Spleen (tissue), 11 donors: Measurements from ENCODE around the gene PITPNM1. TPM values are rescaled to one million over a fixed set of nuclear protein-coding genes. Genes with fewer than 3 reads are reported as not detected.
"Not testable (repeated sequence)": the region's sequence is repeated elsewhere in the genome, so short reads cannot be mapped to it uniquely, and the experiment has no call there.

Experiments used
- DNase-seq: peaks from one replicate; pipeline ENCODE4 v3.0.0-alpha.2; 2020
- H3K27ac ChIP-seq, 8 donors: fragments of 200-600 bp; sonication (generic) in 7 of 8; 1 replicate in 4 of 8; 2 replicates in 4 of 8; pipeline versions ENCODE4 v1.5.0 to v1.8.0; 2016 to 2021; ENCODE audit warnings: inconsistent platforms in 4 of 8, mild to moderate bottlenecking in 4 of 8, moderate library complexity in 1 of 8
- H3K27me3 ChIP-seq, 7 donors: fragments of 200-600 bp; sonication (generic) in 6 of 7; replicated peaks in 1 of 7; 1 replicate in 4 of 7; 2 replicates in 3 of 7; pipeline versions ENCODE4 v1.5.0 to v1.8.0; 2016 to 2021; ENCODE audit warnings: inconsistent platforms in 3 of 7, mild to moderate bottlenecking in 1 of 7
- H3K36me3 ChIP-seq, 6 donors: fragments of 200-600 bp; sonication (generic) in 5 of 6; 1 replicate in 4 of 6; 2 replicates in 2 of 6; pipeline versions ENCODE4 v1.5.0 to v1.8.0; 2016 to 2021; ENCODE audit warnings: inconsistent platforms in 2 of 6
- H3K4me1 ChIP-seq, 6 donors: fragments of 200-600 bp; sonication (generic) in 5 of 6; 1 replicate in 3 of 6; 2 replicates in 3 of 6; pipeline versions ENCODE4 v1.5.0 to v1.8.0; 2016 to 2021; ENCODE audit warnings: inconsistent platforms in 3 of 6
- H3K4me3 ChIP-seq, 8 donors: fragments of 200-600 bp; sonication (generic) in 7 of 8; 1 replicate in 4 of 8; 2 replicates in 4 of 8; pipeline versions ENCODE4 v1.5.0 to v1.8.0; 2016 to 2021; ENCODE audit warnings: inconsistent platforms in 4 of 8, mild to moderate bottlenecking in 4 of 8, moderate library complexity in 2 of 8
- H3K9me3 ChIP-seq, 8 donors: fragments of 200-600 bp; sonication (generic) in 7 of 8; 1 replicate in 4 of 8; 2 replicates in 4 of 8; pipeline versions ENCODE4 v1.5.0 to v1.8.0; 2016 to 2021; ENCODE audit warnings: inconsistent platforms in 4 of 8
- CTCF ChIP-seq, 11 experiments: fragments of 200-600 bp in 7 of 11; fragments of 450-650 bp in 4 of 11; sonication (generic) in 4 of 11; IDR thresholded peaks in 8 of 11; conservative IDR thresholded peaks in 3 of 11; 1 replicate in 7 of 11; 2 replicates in 4 of 11; pipeline versions ENCODE4 v1.4.0 to v1.8.0; 2016 to 2021; ENCODE audit warnings: antibody characterized with exemption in 11 of 11, inconsistent platforms in 4 of 11, mild to moderate bottlenecking in 1 of 11
- POLR2A ChIP-seq, 3 donors: fragments of 450-650 bp; IDR thresholded peaks; one replicate each; pipeline ENCODE4 v1.5.1; 2017; ENCODE audit warnings: antibody characterized with exemption in 3 of 3, mild to moderate bottlenecking in 1 of 3
- POLR2AphosphoS5 ChIP-seq, 3 donors: sonication (generic); formaldehyde crosslinking; IDR thresholded peaks; one replicate each; pipeline ENCODE4 v1.5.1; 2017; ENCODE audit warnings: antibody characterized with exemption in 3 of 3
- WGBS, 5 donors: extraction: QIAGEN DNeasy Blood & Tissue Kit in 3 of 5; methylation state at CpG; one replicate each; pipeline versions ENCODE4 v1.1.5 to v1.1.7; 2013 to 2018; 5-methylcytosine and 5-hydroxymethylcytosine counted together
- intact Hi-C: fragments of 100-400 bp; cut with DNase I; formaldehyde crosslinking; loops from one replicate; pipeline ENCODE4 v1.15.0; 2023; ENCODE audit warnings: low total_unique reads
- polyA plus RNA-seq, 3 donors: library from polyadenylated mRNA; stranded (reverse); fragments of 200-250 nt; gene quantifications; one replicate each; pipeline ENCODE4 v1.2.1, GENCODE V29; 2013
- total RNA-seq, 7 donors: library from RNA; depleted of rRNA in 3 of 7; stranded (reverse); fragments of >200 nt in 3 of 7; fragmentation: NEBNext Ultra II Directional in 4 of 7; extraction: Animal tissue kit (Norgen Biotek cat#: 25700) in 4 of 7; gene quantifications; one replicate each; pipeline versions ENCODE4 v1.1.0 to v1.2.1, GENCODE V29; 2016 to 2021
- donor health status: healthy with polysubstance abuse.
- donor health status: DM: no; HTN: no; CAD: no; lungs with moderate emphysema.
- donor health status: DM: no; HTN: no; CAD: no.
- donor health status: Bipolar disorder and iron deficiency.
- donor health status: healthy.
- donor health status: DM: no; HTN: no; CAD: no.
- donor health status: DM: yes; HTN: yes; CAD: no.

The PITPNM1 gene
- total and polyA plus RNA-seq, 10 donors: 17.8 to 86.9 (median 64.9) TPM

- Histone ChIP-seq H3K4me3 (no peak overlapping the region), H3K27me3 (peaks cover 0 to 30% (median 0%) of the 10 kb centered on the region in 7 donors), H3K27ac (no peak overlapping the region), H3K36me3 (no peaks in the 10 kb centered on the region), H3K4me1 (no peaks in the 10 kb centered on the region), H3K9me3 (no peaks in the 10 kb centered on the region)
- peak; percentile 62 for DNase-seq
- no peak for TF ChIP-seq CTCF (IDR thresholded peaks at IDR 0.05 in 8 of 11, conservative IDR thresholded peaks at IDR 0.05 in 3 of 11)
- TF ChIP-seq POLR2A (IDR thresholded peaks at IDR 0.05): no peak
- no peak for TF ChIP-seq POLR2AphosphoS5 (IDR thresholded peaks at IDR 0.05)
- intact Hi-C loops: no loop called here
- 94 to 98% (median 95%) methylated on average over 6 to 9 of the region's 9 CpGs for WGBS, 5 donors
These were observed 11.6 kb upstream of the PITPNM1 start for GRCh38 chr11:67516806-67517205.

- TF ChIP-seq POLR2AphosphoS5 (IDR thresholded peaks at IDR 0.05): no peak
- TF ChIP-seq POLR2A (IDR thresholded peaks at IDR 0.05): no peak
- no peak for TF ChIP-seq CTCF (IDR thresholded peaks at IDR 0.05 in 8 of 11, conservative IDR thresholded peaks at IDR 0.05 in 3 of 11)
- DNase-seq: no peak
- intact Hi-C loops: no loop called here
- peaks cover under 1 to 2% (median 1%) of the 10 kb centered on the region in 6 donors for H3K4me1 ChIP-seq
- no peaks in the 10 kb centered on the region for H3K36me3 ChIP-seq
- no peaks in the 10 kb centered on the region for H3K9me3 ChIP-seq
- 79 to 88% (median 81%) methylated on average over 7 of the region's 7 CpGs for WGBS, 5 donors
- H3K27me3 ChIP-seq: peaks cover 0 to 31% (median 0%) of the 10 kb centered on the region in 7 donors
- no peak overlapping the region for H3K27ac ChIP-seq
- no peak overlapping the region for H3K4me3 ChIP-seq
These were observed 9.0 kb upstream of the PITPNM1 start for GRCh38 chr11:67514116-67514515.

- WGBS, 5 donors: 89 to 95% (median 91%) methylated on average over 4 of the region's 4 CpGs
- peaks cover 0 to 31% (median 0%) of the 10 kb centered on the region in 7 donors for H3K27me3 ChIP-seq
- DNase-seq, H3K27ac ChIP-seq, H3K36me3 ChIP-seq, intact Hi-C loops, H3K9me3 ChIP-seq, H3K4me3 ChIP-seq: not testable (repeated sequence)
- H3K4me1 ChIP-seq: peaks cover 12 to 23% (median 21%) of the 10 kb centered on the region in 6 donors
These were observed 6.4 kb upstream of the PITPNM1 start for GRCh38 chr11:67511558-67511957.

GRCh38 chr11:67510023-67510345 is 4.8 kb upstream of the PITPNM1 start:
- 22 to 39% (median 32%) methylated on average over 3 of the region's 3 CpGs for WGBS, 5 donors
- H3K27ac ChIP-seq: no peak overlapping the region
- H3K4me1 ChIP-seq: peaks cover 25 to 39% (median 37%) of the 10 kb centered on the region in 6 donors
- no peaks in the 10 kb centered on the region for H3K9me3 ChIP-seq
- intact Hi-C loops: no loop called here
- no peak overlapping the region for H3K4me3 ChIP-seq
- peaks cover 0 to 10% (median 0%) of the 10 kb centered on the region in 6 donors for H3K36me3 ChIP-seq
- no peak for DNase-seq
- H3K27me3 ChIP-seq: peaks cover 0 to 32% (median 0%) of the 10 kb centered on the region in 7 donors
- TF ChIP-seq POLR2A (IDR thresholded peaks at IDR 0.05) (no peak), POLR2AphosphoS5 (IDR thresholded peaks at IDR 0.05) (no peak), CTCF (IDR thresholded peaks at IDR 0.05 in 8 of 11, conservative IDR thresholded peaks at IDR 0.05 in 3 of 11) (no peak)
